Loucy (cell line): Measurements from ENCODE around the gene SEMA3D.

Experiments used
- EZH2phosphoT487 ChIP-seq: fragments of 200-600 bp; IDR thresholded peaks from 2 replicates; pipeline ENCODE4 v1.6.1; 2018; ENCODE audit warnings: antibody characterized with exemption, mild to moderate bottlenecking, moderate library complexity, borderline replicate concordance
- TF ChIP-seq, protein P1 (sequence below): fragments of 200-600 bp; sonication (generic); conservative IDR thresholded peaks from 2 replicates; pipeline ENCODE4 v1.5.1; 2014; ENCODE audit warnings: mild to moderate bottlenecking, antibody characterized with exemption, low read length

DNA sequence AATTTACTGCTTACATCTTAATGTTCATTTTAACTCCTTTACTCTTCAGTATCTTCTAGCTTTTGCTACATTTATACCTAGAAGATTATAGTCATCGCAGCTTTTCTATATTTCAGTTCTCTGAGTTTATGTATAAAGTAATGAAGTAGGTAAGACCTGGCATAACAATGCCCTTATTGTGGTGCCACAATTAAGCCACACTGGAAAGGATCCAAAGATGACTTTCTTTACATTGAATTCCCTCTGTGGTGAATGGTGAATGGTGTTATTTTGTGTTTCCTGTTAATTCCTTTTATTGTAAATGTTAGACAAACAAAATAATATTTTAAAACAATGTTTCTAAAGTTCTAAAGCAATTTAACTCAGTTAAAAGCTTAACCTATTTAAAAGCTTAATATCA, 36.2 kb downstream of the SEMA3D start:
- TF ChIP-seq, protein P1, sequence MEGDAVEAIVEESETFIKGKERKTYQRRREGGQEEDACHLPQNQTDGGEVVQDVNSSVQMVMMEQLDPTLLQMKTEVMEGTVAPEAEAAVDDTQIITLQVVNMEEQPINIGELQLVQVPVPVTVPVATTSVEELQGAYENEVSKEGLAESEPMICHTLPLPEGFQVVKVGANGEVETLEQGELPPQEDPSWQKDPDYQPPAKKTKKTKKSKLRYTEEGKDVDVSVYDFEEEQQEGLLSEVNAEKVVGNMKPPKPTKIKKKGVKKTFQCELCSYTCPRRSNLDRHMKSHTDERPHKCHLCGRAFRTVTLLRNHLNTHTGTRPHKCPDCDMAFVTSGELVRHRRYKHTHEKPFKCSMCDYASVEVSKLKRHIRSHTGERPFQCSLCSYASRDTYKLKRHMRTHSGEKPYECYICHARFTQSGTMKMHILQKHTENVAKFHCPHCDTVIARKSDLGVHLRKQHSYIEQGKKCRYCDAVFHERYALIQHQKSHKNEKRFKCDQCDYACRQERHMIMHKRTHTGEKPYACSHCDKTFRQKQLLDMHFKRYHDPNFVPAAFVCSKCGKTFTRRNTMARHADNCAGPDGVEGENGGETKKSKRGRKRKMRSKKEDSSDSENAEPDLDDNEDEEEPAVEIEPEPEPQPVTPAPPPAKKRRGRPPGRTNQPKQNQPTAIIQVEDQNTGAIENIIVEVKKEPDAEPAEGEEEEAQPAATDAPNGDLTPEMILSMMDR, result no peak
- no peak for TF ChIP-seq EZH2phosphoT487
